HepG2 (cell line): Measurements from ENCODE around the gene FBXW10. TPM values are rescaled to one million over a fixed set of nuclear protein-coding genes. Genes with fewer than 3 reads are reported as not detected.
"Not testable (repeated sequence)": the region's sequence is repeated elsewhere in the genome, so short reads cannot be mapped to it uniquely, and the experiment has no call there.

Experiments used
- ATAC-seq: fragments of 200-7000 bp; cut with Tn5 transposase; 3 replicates; pipeline ENCODE4 v1.9.1; 2020; ENCODE audit warnings: mild to moderate bottlenecking, moderate library complexity
- BruUV-seq: library from RNA; stranded (reverse); fragments of 400-500 nt; replicated peaks from 2 replicates; lab custom pipeline; 2021; lab: Mats Ljungman, UMichigan
- CTCF ChIA-PET: fragments of 300-600 bp; formaldehyde crosslinking; extraction: SDS; loops from one replicate; lab custom pipeline; 2021; ENCODE audit warnings: low total read pairs, inconsistent platforms, low intra/inter-chr PET ratio; lab: Yijun Ruan, JAX
- POLR2A ChIA-PET: fragments of 350-600 bp; sonication (Branson Sonifier 250); formaldehyde crosslinking; loops from one replicate; lab custom pipeline; 2020; ENCODE audit warnings: antibody characterized with exemption, inconsistent platforms; lab: Yijun Ruan, JAX
- DNase-seq: peaks from one replicate; pipeline ENCODE4 v3.0.0-alpha.2; 2015; ENCODE audit warnings: low spot score
- FAIRE-seq: peaks from 3 replicates; lab custom pipeline; 2011; peaks lifted over from hg19 to GRCh38; lab: Jason Lieb, UNC
- H2AFZ ChIP-seq: one replicate; pipeline ENCODE4 v1.6.1; 2011; ENCODE audit warnings: low read length, inconsistent platforms
- H3K27ac ChIP-seq: fragments of 300-600 bp; 3 replicates; pipeline ENCODE4 v1.8.0; 2011; ENCODE audit warnings: mixed run types, mild to moderate bottlenecking, mixed read lengths, low read length, inconsistent platforms; ENCODE audit not compliant: insufficient read depth; ENCODE audit errors: extremely low read length
- H3K27me3 ChIP-seq, 2 experiments: fragments of 200-600 bp in 1 of 2; 2 replicates in 1 of 2; 3 replicates in 1 of 2; pipeline versions ENCODE4 v1.6.0 to v1.8.0; 2011; ENCODE audit warnings: low read length in 2 of 2, mild to moderate bottlenecking in 2 of 2, moderate library complexity in 2 of 2, inconsistent platforms in 1 of 2; ENCODE audit not compliant: insufficient read depth in 2 of 2, control insufficient read depth in 1 of 2
- H3K36me3 ChIP-seq, 2 experiments: fragments of 200-600 bp in 1 of 2; replicated peaks in 1 of 2; 2 replicates in 1 of 2; 3 replicates in 1 of 2; pipeline versions ENCODE4 v1.5.1 to v1.8.0; 2011; ENCODE audit warnings: low read length in 2 of 2, inconsistent platforms in 1 of 2; ENCODE audit not compliant: insufficient read depth in 2 of 2, control insufficient read depth in 1 of 2
- H3K4me1 ChIP-seq: 2 replicates; pipeline ENCODE4 v1.5.1; 2012; ENCODE audit warnings: low read length, inconsistent platforms; ENCODE audit not compliant: insufficient read depth
- H3K4me2 ChIP-seq: 2 replicates; pipeline ENCODE4 v1.6.0; 2011; ENCODE audit warnings: low read depth, low read length, inconsistent platforms
- H3K4me3 ChIP-seq, 3 experiments: fragments of 200-600 bp in 1 of 3; sonication (generic), shearing (Covaris generic) in 1 of 3; replicated peaks in 1 of 3; 2 replicates each; pipeline ENCODE4 v1.5.1; 2011 to 2016; ENCODE audit warnings: low read length in 3 of 3, inconsistent platforms in 2 of 3, low read depth in 2 of 3, mild to moderate bottlenecking in 2 of 3, control low read depth in 1 of 3, mixed read lengths in 1 of 3; ENCODE audit not compliant: insufficient read depth in 1 of 3
- H3K79me2 ChIP-seq: one replicate; pipeline ENCODE4 v1.6.1; 2011; ENCODE audit warnings: low read length, inconsistent platforms; ENCODE audit not compliant: insufficient read depth
- H3K9ac ChIP-seq: 2 replicates; pipeline ENCODE4 v1.6.0; 2011; ENCODE audit warnings: mild to moderate bottlenecking, low read depth, low read length, inconsistent platforms; ENCODE audit not compliant: insufficient read depth
- H3K9me3 ChIP-seq: 2 replicates; pipeline ENCODE4 v1.5.1; 2012; ENCODE audit warnings: mild to moderate bottlenecking, low read length
- H4K20me1 ChIP-seq: 2 replicates; pipeline ENCODE4 v1.6.0; 2011; ENCODE audit warnings: inconsistent platforms, mild to moderate bottlenecking, low read length, moderate library complexity; ENCODE audit not compliant: insufficient read depth
- RAD51 ChIP-seq: fragments of 450-650 bp; IDR thresholded peaks from 2 replicates; pipeline ENCODE4 v1.6.1; 2016; ENCODE audit warnings: borderline replicate concordance
- WGBS: methylation state at CpG from one replicate; pipeline ENCODE4 v1.1.6; 2017; ENCODE audit warnings: low lambda C conversion rate; 5-methylcytosine and 5-hydroxymethylcytosine counted together
- in situ Hi-C: cut with HindIII; loops from 2 replicates; pipeline ENCODE4 v1.10.0; 2017; ENCODE audit warnings: low pct_unique_long_range_greater_than_20kb; ENCODE audit not compliant: extremely low pct_ligation_motif_present
- intact Hi-C: fragments of 100-400 bp; cut with micrococcal nuclease; formaldehyde crosslinking; loops from one replicate; pipeline ENCODE4 v1.10.0; 2022; ENCODE audit not compliant: unreplicated experiment
- polyA plus RNA-seq, 8 experiments: library from polyadenylated mRNA; depleted of rRNA in 3 of 8; stranded (reverse) in 7 of 8; unstranded in 1 of 8; fragments of >200 nt; fragmentation: Illumina TruSeq in 4 of 8; extraction: Trizol in 4 of 8; gene quantifications; 2 replicates each; pipeline versions ENCODE4 v1.2.1 to v1.2.3, GENCODE V29; 2011 to 2016; ENCODE audit warnings: low read depth in 4 of 8, missing spikeins in 1 of 8, mixed read lengths in 1 of 8; ENCODE audit not compliant: insufficient read depth in 1 of 8
- small RNA-seq, 3 experiments: library from RNA; depleted of rRNA; stranded (forward); fragments of <200 nt; gene quantifications; one replicate each; pipeline ENCODE3, GENCODE V24; 2012; ENCODE audit warnings: low read depth in 2 of 3, low replicate concordance in 1 of 3; ENCODE audit not compliant: insufficient read length in 3 of 3, insufficient read depth in 2 of 3
- total RNA-seq, 5 experiments: library from RNA; depleted of rRNA; stranded (reverse); fragments of >200 nt; fragmentation: Illumina TruSeq; extraction: Trizol; gene quantifications; 2 replicates each; pipeline ENCODE4 v1.2.3, GENCODE V29; 2016; ENCODE audit warnings: low read depth in 1 of 5

FBXW10 gene
- total and polyA plus RNA-seq, 2 of the 13 experiments (the other 11 are each of a cell fraction or from before 2014, with no cell fraction given), result 0.04 to 0.17 TPM

- H3K4me1 ChIP-seq, H4K20me1 ChIP-seq, H2AFZ ChIP-seq, H3K27ac ChIP-seq, H3K36me3 ChIP-seq, DNase-seq, BruUV-seq, ATAC-seq, H3K4me2 ChIP-seq, in situ Hi-C loops, H3K9me3 ChIP-seq, CTCF ChIA-PET, H3K4me3 ChIP-seq, POLR2A ChIA-PET, H3K79me2 ChIP-seq, H3K27me3 ChIP-seq, FAIRE-seq, intact Hi-C loops, H3K9ac ChIP-seq: not testable (repeated sequence)
- WGBS, result 55% methylated on average over 3 of the region's 3 CpGs
- TF ChIP-seq RAD51, result peak; percentile 51; the same call in 1 of the 2 replicates
Measured at GRCh38 chr17:18821430-18821829, 77.6 kb downstream of the FBXW10 start.

- no CpG with 5 or more reads among the region's 1 CpG for WGBS
- BruUV-seq, H2AFZ ChIP-seq, H3K36me3 ChIP-seq, intact Hi-C loops, H4K20me1 ChIP-seq, H3K79me2 ChIP-seq, POLR2A ChIA-PET, in situ Hi-C loops, CTCF ChIA-PET, FAIRE-seq, H3K9me3 ChIP-seq, DNase-seq, ATAC-seq, H3K4me2 ChIP-seq, H3K9ac ChIP-seq, H3K27ac ChIP-seq, H3K4me1 ChIP-seq, H3K4me3 ChIP-seq, H3K27me3 ChIP-seq: not testable (repeated sequence)
Measured at GRCh38 chr17:18827613-18828012, 83.8 kb downstream of the FBXW10 start.

Small RNAs within 50 kb of the gene (small RNA-seq; reads per million reads assigned to genes)
- 0 reads per million in 3 experiments for gene AC026271.4

Other genes with a start within 250 kb of the FBXW10 start
- gene TBC1D28, start 99.7 kb upstream of the FBXW10 start, total RNA-seq (2016; rRNA removed; fragmentation: Illumina TruSeq; extraction: Trizol), result not detected in 2 replicates
- 0.03 TPM in 1 of 2 replicates, not detected in the other for gene TBC1D28, start 99.7 kb upstream of the FBXW10 start, polyA plus RNA-seq (2011; rRNA removed)
- gene FOXO3B, start 61.7 kb upstream of the FBXW10 start, total RNA-seq (2016; rRNA removed; fragmentation: Illumina TruSeq; extraction: Trizol), result 2.1 and 2.7 TPM in 2 replicates
- gene FOXO3B, start 61.7 kb upstream of the FBXW10 start, polyA plus RNA-seq (2011; rRNA removed), result 3.1 and 3.9 TPM in 2 replicates
- 50.6 and 66.5 TPM in 2 replicates for gene TVP23B, start 37.1 kb downstream of the FBXW10 start, total RNA-seq (2016; rRNA removed; fragmentation: Illumina TruSeq; extraction: Trizol)
- gene TVP23B, start 37.1 kb downstream of the FBXW10 start, polyA plus RNA-seq (2011; rRNA removed), result 31.8 and 45.1 TPM in 2 replicates
- gene PRPSAP2, start 114.1 kb downstream of the FBXW10 start, total RNA-seq (2016; rRNA removed; fragmentation: Illumina TruSeq; extraction: Trizol), result 58.9 and 68.2 TPM in 2 replicates
- 28.7 and 34.0 TPM in 2 replicates for gene PRPSAP2, start 114.1 kb downstream of the FBXW10 start, polyA plus RNA-seq (2011; rRNA removed)
- not detected in 2 replicates for gene SLC5A10, start 208.1 kb downstream of the FBXW10 start, total RNA-seq (2016; rRNA removed; fragmentation: Illumina TruSeq; extraction: Trizol)
- 0.05 and 0.07 TPM in 2 replicates for gene SLC5A10, start 208.1 kb downstream of the FBXW10 start, polyA plus RNA-seq (2011; rRNA removed)